NCI-H2196 treated with DMSO at 0.1 percent for 48 hours (cell line): ENCODE data around the gene DDX56.

Source experiments
- DNase-seq: peaks from one replicate; lab custom pipeline; 2025; ENCODE audit not compliant: unreplicated experiment; lab: John Stamatoyannopoulos, UW

Gene DDX56

DNA sequence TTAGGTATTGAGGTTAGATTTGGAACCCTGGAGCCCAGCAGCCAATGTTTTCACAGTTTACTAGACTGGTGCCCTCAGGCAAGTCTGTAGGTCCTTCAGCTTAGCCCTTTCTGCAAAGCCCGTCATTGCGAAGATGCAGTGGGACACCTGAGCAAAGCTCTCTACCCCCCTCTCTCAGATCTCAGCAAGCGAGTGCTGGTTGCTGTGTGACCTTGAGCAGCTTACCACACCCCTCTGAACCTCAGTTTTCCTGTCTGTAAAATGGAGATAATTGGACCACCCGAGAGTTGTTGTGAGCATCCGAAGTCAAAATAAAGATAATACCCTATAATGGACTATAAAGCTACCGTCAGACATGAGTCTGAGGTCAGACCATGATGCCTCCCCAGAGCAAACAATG lies 36.3 kb downstream of the DDX56 start:
- DNase-seq, result no peak

DNA sequence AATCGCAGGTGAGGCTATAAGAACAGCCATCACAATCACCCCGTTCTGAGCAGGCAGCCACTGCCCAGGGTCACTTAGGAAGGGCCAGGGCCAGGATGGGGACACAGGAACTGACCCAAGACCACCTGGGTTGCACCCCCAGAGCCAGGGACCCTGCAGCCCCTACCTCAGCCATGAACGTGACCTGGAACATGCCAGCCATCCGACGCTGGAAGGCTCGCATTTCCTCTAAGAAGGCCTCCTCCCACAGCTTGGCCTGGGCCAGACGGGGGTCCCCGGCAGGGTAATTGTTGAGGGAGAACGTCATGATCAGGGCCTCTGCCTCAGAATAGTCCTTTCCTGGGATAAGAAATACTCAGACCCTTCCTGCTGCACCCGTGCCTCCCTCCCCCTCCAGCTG lies 37.6 kb downstream of the DDX56 start:
- no peak for DNase-seq

DNA sequence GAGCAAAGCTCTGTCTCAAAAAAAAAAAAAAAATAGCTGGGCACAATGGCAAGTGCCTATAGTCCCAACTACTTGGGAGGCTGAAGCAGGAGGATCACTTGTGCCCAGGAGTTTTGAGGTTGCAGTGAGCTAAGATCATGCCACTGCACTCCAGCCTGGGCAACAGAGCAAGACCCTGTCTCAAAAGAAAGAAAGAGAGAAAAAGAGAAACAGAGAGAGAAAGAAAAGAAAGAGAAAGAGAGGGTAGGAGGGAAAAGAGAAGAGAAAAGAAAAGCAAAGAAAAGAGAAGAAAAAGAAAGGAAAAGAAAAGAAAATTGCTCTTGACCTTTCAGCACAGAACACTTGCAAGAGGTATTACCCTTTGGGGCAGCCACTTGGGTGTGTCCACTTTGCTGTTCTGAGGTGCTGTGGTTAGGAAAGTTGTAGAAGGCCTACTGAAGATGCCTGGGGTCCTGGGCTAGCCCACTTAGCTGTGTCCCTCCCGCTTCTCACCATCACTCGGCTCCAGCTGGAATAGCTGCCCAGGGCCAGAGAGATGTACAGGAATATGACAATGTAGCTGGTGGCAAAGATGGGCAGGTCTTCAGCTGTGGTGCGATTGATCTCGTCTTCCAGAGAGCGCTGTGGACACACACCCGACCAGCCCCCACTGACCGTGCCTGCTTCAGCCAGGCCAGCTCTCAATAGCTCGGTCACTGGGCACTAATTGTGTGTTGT lies 38.2 kb downstream of the DDX56 start:
- DNase-seq, result no peak

GRCh38 chr7:44534501-44534900 lies 39.2 kb downstream of the DDX56 start:
- peak; percentile 21 for DNase-seq

- DNase-seq, result peak; percentile 46
These were observed 39.6 kb downstream of the DDX56 start for GRCh38 chr7:44534087-44534486.

GRCh38 chr7:44533301-44534055 lies 40.2 kb downstream of the DDX56 start:
- peak; percentile 46 for DNase-seq

GRCh38 chr7:44531421-44532380 lies 42.0 kb downstream of the DDX56 start:
- DNase-seq, result no peak

- no peak for DNase-seq
These were observed 42.7 kb downstream of the DDX56 start for GRCh38 chr7:44530990-44531389.

- DNase-seq, result no peak
These were observed 48.8 kb downstream of the DDX56 start for GRCh38 chr7:44524811-44525388.

DNA sequence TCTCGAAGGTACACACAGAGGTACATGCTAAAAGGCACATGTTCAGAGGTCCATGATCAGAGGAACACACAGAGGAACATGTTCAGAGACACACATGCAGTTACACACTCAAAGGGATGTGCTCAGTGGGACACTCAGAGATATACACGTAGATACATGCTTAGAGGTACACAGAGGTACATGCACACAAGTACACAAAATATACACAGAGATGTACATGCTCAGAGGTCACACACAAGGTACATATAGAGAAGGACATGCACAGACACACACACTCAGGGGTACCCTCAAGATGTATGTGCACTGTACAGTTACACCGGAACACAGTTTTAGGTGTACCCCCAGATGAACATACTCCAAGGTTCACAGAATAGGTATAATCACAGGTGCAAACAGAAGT lies 51.4 kb downstream of the DDX56 start:
- no peak for DNase-seq

DNA sequence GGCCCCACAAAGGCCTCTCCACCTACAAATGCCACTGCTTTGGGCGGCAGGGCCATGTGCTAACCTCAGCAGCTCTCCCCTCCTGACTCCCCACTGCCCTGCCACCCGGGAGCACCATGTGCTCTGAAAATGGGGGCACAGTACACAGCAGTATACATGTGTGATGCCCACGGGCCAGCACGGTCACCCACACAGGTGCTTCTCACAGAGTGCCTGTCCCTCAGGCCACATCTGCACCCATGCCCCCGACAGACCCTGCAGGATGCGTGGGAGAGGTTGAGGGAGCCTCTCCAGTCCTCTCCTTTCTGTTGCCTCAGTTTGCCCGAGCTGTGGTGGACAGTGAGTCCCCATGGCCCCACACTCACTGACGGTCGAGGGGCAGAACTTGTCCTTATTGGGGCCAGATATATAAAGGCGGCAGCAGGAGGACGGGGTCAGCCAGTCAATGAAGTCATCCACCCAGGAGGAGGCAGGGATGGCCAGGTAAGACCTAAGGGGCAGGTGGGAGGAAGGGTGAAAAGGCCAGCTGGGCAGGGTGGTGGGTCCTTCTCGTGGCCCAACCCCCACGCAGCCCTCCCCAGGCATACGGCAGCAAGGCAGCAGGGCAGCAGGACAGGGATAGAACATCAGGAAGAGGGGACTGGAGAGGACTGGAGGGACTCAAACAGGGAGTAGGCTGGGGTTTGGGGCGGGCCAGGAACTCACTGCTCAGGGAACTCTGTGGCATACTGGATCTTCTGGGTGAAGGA lies 52.2 kb downstream of the DDX56 start:
- DNase-seq, result no peak

- no peak for DNase-seq
These were observed 53.1 kb downstream of the DDX56 start for GRCh38 chr7:44520574-44520973.

GRCh38 chr7:44519546-44519945 lies 54.2 kb downstream of the DDX56 start:
- no peak for DNase-seq

- no peak for DNase-seq
These were observed 54.9 kb downstream of the DDX56 start for GRCh38 chr7:44518761-44519160.

DNA sequence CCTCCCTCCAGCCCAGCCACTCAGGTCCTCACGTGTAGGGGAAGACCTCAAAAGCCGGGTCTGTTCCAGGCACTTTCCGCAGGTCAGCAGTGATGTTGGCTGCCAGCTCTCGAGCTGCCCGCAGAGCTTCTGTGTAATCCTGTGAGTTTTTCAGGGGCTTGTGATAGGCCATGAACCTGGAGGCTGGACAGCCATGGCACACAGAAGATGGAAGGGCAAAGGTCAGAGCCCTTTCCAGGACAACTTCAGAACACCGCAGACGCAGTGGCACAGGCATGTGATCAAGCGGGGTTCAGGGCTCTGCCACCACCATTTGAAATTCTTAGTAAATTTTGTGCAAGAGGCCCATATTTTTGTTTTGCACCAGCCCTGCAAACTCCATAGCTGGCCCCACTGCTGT lies 56.5 kb downstream of the DDX56 start:
- no peak for DNase-seq
